ACC112 (cell line): ENCODE results near the gene SUN1.

ENCODE experiments used
- H2AFZ ChIP-seq: fragments of 200-600 bp; sonication (generic); one replicate; pipeline ENCODE4 v1.6.0; 2017; ENCODE audit warnings: antibody characterized with exemption, low read length; ENCODE audit not compliant: unreplicated experiment
- H3K27ac ChIP-seq: fragments of 200-600 bp; sonication (generic); 2 replicates; pipeline ENCODE4 v1.5.1; 2014; ENCODE audit warnings: low read depth, mild to moderate bottlenecking, antibody characterized with exemption, low read length, moderate library complexity
- H3K27me3 ChIP-seq: fragments of 200-600 bp; sonication (generic); 2 replicates; pipeline ENCODE4 v1.6.1; 2014; ENCODE audit warnings: mild to moderate bottlenecking, antibody characterized with exemption, low read length, moderate library complexity, mixed read lengths; ENCODE audit not compliant: insufficient read depth
- H3K36me3 ChIP-seq: fragments of 200-600 bp; sonication (generic); 2 replicates; pipeline ENCODE4 v1.6.1; 2016; ENCODE audit warnings: mild to moderate bottlenecking, antibody characterized with exemption, low read length, moderate library complexity, mixed read lengths; ENCODE audit not compliant: insufficient read depth
- H3K4me1 ChIP-seq: fragments of 200-600 bp; sonication (generic); one replicate; pipeline ENCODE4 v1.6.1; 2016; ENCODE audit warnings: low read length, mixed read lengths; ENCODE audit not compliant: insufficient read depth, unreplicated experiment, control insufficient read depth
- H3K4me3 ChIP-seq: fragments of 200-600 bp; sonication (generic); 2 replicates; pipeline ENCODE4 v1.5.1; 2014; ENCODE audit warnings: mild to moderate bottlenecking, low read depth, low read length
- H3K79me2 ChIP-seq: fragments of 200-600 bp; sonication (generic); one replicate; pipeline ENCODE4 v1.6.0; 2016; ENCODE audit warnings: low read length; ENCODE audit not compliant: control insufficient read depth, unreplicated experiment, insufficient read depth

SUN1 gene

DNA sequence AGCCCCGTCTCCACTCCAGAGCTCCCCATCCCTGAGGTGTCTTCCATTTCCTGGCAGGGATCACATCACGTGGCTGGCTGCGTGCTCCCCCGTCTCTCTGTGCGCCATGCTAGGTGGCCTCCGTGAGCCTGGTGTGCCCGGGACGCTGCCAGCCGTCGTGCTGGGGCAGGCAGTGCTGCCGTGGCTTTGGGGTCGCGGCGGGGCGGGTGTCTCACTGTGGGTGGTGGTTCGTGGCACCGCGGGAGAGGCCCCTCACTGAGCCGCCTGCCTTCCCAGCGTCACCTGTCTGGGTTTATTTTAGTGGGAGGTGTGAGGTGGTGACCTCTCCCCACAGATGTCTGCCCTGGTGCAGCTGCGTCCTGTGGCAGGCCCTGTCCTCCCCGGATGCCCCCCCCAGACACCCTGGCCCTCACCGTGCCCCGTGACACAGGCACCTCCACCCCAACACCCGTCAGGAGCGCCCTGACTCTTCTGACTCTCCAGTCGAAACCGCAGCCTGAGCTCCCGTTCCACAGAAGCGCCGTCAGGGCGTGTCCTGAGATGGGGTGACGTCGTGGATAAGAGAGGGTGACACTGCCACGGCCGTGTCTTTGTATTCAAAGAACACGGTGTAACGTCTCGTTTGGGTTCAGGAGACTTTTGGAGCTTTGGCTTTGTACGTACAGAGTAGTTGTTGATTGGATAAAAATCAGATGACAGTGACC is 62.0 kb downstream of the SUN1 start:
- no peaks in the 10 kb centered on the region for H3K79me2 ChIP-seq
- H3K27me3 ChIP-seq = no peaks in the 10 kb centered on the region
- no peaks in the 10 kb centered on the region for H3K4me1 ChIP-seq
- no peak overlapping the region for H3K27ac ChIP-seq
- no peak overlapping the region for H3K4me3 ChIP-seq
- H2AFZ ChIP-seq = no peak overlapping the region
- peaks cover 21% of the 10 kb centered on the region; the same call in 1 of the 2 replicates for H3K36me3 ChIP-seq

DNA sequence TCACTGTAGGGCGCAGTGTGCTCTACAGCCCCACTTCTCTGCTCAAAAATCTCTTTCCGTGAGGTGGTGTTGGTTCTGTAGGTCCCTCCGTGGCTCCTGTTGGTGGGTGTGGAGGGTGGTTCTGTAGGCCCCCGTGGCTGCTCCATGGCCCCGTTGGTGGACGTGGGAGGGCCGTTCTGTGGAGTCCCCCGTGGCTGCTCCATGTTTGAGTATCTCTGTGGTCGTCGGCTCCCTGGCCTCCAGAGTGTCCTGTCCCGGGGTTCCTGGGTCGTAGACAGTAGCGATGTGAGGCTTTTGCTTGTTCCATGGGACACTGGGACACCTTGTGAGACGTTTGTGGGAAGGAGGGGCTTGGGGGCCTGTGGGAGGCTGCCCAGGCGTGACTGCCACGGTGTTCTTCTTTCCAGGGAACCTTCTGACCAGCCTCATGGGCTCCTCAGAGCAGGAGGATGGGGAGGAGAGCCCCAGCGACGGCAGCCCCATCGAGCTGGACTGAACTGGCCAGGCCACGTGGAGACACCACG is 62.7 kb downstream of the SUN1 start:
- H3K4me1 ChIP-seq = no peaks in the 10 kb centered on the region
- peaks cover 21% of the 10 kb centered on the region; the same call in 1 of the 2 replicates for H3K36me3 ChIP-seq
- H3K27me3 ChIP-seq = no peaks in the 10 kb centered on the region
- no peak overlapping the region for H3K4me3 ChIP-seq
- H2AFZ ChIP-seq = no peak overlapping the region
- no peak overlapping the region for H3K27ac ChIP-seq
- no peaks in the 10 kb centered on the region for H3K79me2 ChIP-seq

- Histone ChIP-seq H2AFZ (no peak overlapping the region), H3K27ac (no peak overlapping the region), H3K36me3 (peaks cover 21% of the 10 kb centered on the region; the same call in 1 of the 2 replicates), H3K4me3 (no peak overlapping the region), H3K79me2 (no peaks in the 10 kb centered on the region), H3K27me3 (no peaks in the 10 kb centered on the region), H3K4me1 (no peaks in the 10 kb centered on the region)
Observed at GRCh38 chr7:895451-896052, 63.3 kb downstream of the SUN1 start.

GRCh38 chr7:896346-897075 is 64.2 kb downstream of the SUN1 start:
- H3K4me3 ChIP-seq = no peak overlapping the region
- H3K4me1 ChIP-seq = peaks cover 6% of the 10 kb centered on the region
- no peak overlapping the region for H3K27ac ChIP-seq
- H3K36me3 ChIP-seq = peaks cover 14% of the 10 kb centered on the region; the same call in 1 of the 2 replicates
- no peaks in the 10 kb centered on the region for H3K79me2 ChIP-seq
- no peaks in the 10 kb centered on the region for H3K27me3 ChIP-seq
- no peak overlapping the region for H2AFZ ChIP-seq

DNA sequence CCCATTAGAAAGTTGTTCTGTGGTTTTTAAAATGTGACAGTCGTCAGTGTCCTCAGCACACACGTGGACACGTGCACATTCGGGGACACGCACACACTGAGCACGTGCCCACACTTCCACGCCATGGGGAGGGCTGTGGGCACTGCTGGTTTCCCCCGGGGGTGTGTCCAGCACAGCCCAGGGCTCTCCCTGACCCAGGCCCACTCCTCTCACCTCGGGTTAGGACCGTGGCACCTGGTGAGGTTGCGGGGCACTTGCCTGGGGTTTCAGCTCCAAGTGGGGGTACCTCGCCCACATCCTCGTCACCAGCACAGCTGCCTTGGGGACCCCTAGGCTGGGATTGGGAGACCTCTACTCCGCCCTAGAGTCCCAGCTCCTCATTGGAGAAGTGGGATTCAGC is 64.8 kb downstream of the SUN1 start:
- Histone ChIP-seq H3K27ac (no peak overlapping the region), H3K79me2 (no peaks in the 10 kb centered on the region), H3K4me3 (no peak overlapping the region), H3K4me1 (peaks cover 9% of the 10 kb centered on the region), H3K27me3 (no peaks in the 10 kb centered on the region), H2AFZ (no peak overlapping the region), H3K36me3 (peaks cover 9% of the 10 kb centered on the region; the same call in 1 of the 2 replicates)

- no peak overlapping the region for H3K4me3 ChIP-seq
- H3K4me1 ChIP-seq = peaks cover 9% of the 10 kb centered on the region
- H3K27me3 ChIP-seq = no peaks in the 10 kb centered on the region
- no peaks in the 10 kb centered on the region for H3K79me2 ChIP-seq
- H2AFZ ChIP-seq = no peak overlapping the region
- H3K27ac ChIP-seq = no peak overlapping the region
- H3K36me3 ChIP-seq = peaks cover under 1% of the 10 kb centered on the region; the same call in 1 of the 2 replicates
Observed at GRCh38 chr7:897771-898376, 65.6 kb downstream of the SUN1 start.

DNA sequence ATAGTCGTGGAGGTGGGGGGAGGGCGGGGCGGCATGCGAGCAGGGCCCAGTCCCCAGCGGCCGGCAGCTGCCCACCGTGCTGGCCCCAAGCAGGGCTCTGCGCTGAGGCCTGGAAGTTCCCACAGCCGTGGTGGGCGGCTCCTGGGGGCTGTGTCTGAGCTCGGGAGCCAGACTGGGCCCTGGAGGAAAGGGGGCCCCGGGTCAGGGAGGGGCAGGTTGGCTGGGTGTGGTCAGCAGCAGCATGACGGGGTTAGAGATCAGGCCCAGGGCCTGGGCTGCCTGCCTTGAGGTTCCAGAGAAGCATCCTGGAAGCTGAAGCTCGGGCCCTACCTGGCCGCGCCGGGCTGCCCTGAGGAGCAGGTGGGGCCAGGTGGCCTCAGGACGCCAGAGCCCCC is 66.2 kb downstream of the SUN1 start:
- Histone ChIP-seq H2AFZ (no peak overlapping the region), H3K79me2 (no peaks in the 10 kb centered on the region), H3K4me1 (peaks cover 9% of the 10 kb centered on the region), H3K4me3 (no peak overlapping the region), H3K27me3 (no peaks in the 10 kb centered on the region), H3K27ac (no peak overlapping the region), H3K36me3 (no peaks in the 10 kb centered on the region; the same call in 1 of the 2 replicates)

GRCh38 chr7:898855-899681 is 66.8 kb downstream of the SUN1 start:
- no peaks in the 10 kb centered on the region; the same call in 1 of the 2 replicates for H3K36me3 ChIP-seq
- H3K4me1 ChIP-seq = peaks cover 11% of the 10 kb centered on the region
- no peak overlapping the region for H3K4me3 ChIP-seq
- H3K27me3 ChIP-seq = no peaks in the 10 kb centered on the region
- no peak overlapping the region for H2AFZ ChIP-seq
- H3K27ac ChIP-seq = no peak overlapping the region
- H3K79me2 ChIP-seq = no peaks in the 10 kb centered on the region

- H3K36me3 ChIP-seq = no peaks in the 10 kb centered on the region; the same call in 1 of the 2 replicates
- no peak overlapping the region for H3K4me3 ChIP-seq
- no peak overlapping the region for H2AFZ ChIP-seq
- H3K4me1 ChIP-seq = peaks cover 18% of the 10 kb centered on the region
- H3K27ac ChIP-seq = no peak overlapping the region
- H3K27me3 ChIP-seq = no peaks in the 10 kb centered on the region
- H3K79me2 ChIP-seq = no peaks in the 10 kb centered on the region
Observed at GRCh38 chr7:899806-900205, 67.5 kb downstream of the SUN1 start.
